HepG2 (cell line): Measurements from ENCODE around the gene INPP4B. TPM values are rescaled to one million over a fixed set of nuclear protein-coding genes. Genes with fewer than 3 reads are reported as not detected.

Experiments
- ATAC-seq: fragments of 200-7000 bp; cut with Tn5 transposase; 3 replicates; pipeline ENCODE4 v1.9.1; 2020; ENCODE audit warnings: mild to moderate bottlenecking, moderate library complexity
- BruUV-seq: library from RNA; stranded (reverse); fragments of 400-500 nt; replicated peaks from 2 replicates; lab custom pipeline; 2021; lab: Mats Ljungman, UMichigan
- CTCF ChIA-PET: fragments of 300-600 bp; formaldehyde crosslinking; extraction: SDS; loops from one replicate; lab custom pipeline; 2021; ENCODE audit warnings: low total read pairs, inconsistent platforms, low intra/inter-chr PET ratio; lab: Yijun Ruan, JAX
- POLR2A ChIA-PET: fragments of 350-600 bp; sonication (Branson Sonifier 250); formaldehyde crosslinking; loops from one replicate; lab custom pipeline; 2020; ENCODE audit warnings: antibody characterized with exemption, inconsistent platforms; lab: Yijun Ruan, JAX
- DNase-seq: peaks from one replicate; pipeline ENCODE4 v3.0.0-alpha.2; 2015; ENCODE audit warnings: low spot score
- FAIRE-seq: peaks from 3 replicates; lab custom pipeline; 2011; peaks lifted over from hg19 to GRCh38; lab: Jason Lieb, UNC
- H2AFZ ChIP-seq: one replicate; pipeline ENCODE4 v1.6.1; 2011; ENCODE audit warnings: low read length, inconsistent platforms
- H3K27ac ChIP-seq: fragments of 300-600 bp; 3 replicates; pipeline ENCODE4 v1.8.0; 2011; ENCODE audit warnings: mixed run types, mild to moderate bottlenecking, mixed read lengths, low read length, inconsistent platforms; ENCODE audit not compliant: insufficient read depth; ENCODE audit errors: extremely low read length
- H3K27me3 ChIP-seq, 2 experiments: fragments of 200-600 bp in 1 of 2; 2 replicates in 1 of 2; 3 replicates in 1 of 2; pipeline versions ENCODE4 v1.6.0 to v1.8.0; 2011; ENCODE audit warnings: low read length in 2 of 2, mild to moderate bottlenecking in 2 of 2, moderate library complexity in 2 of 2, inconsistent platforms in 1 of 2; ENCODE audit not compliant: insufficient read depth in 2 of 2, control insufficient read depth in 1 of 2
- H3K36me3 ChIP-seq, 2 experiments: fragments of 200-600 bp in 1 of 2; replicated peaks in 1 of 2; 2 replicates in 1 of 2; 3 replicates in 1 of 2; pipeline versions ENCODE4 v1.5.1 to v1.8.0; 2011; ENCODE audit warnings: low read length in 2 of 2, inconsistent platforms in 1 of 2; ENCODE audit not compliant: insufficient read depth in 2 of 2, control insufficient read depth in 1 of 2
- H3K4me1 ChIP-seq: 2 replicates; pipeline ENCODE4 v1.5.1; 2012; ENCODE audit warnings: low read length, inconsistent platforms; ENCODE audit not compliant: insufficient read depth
- H3K4me2 ChIP-seq: 2 replicates; pipeline ENCODE4 v1.6.0; 2011; ENCODE audit warnings: low read depth, low read length, inconsistent platforms
- H3K4me3 ChIP-seq, 3 experiments: fragments of 200-600 bp in 1 of 3; sonication (generic), shearing (Covaris generic) in 1 of 3; replicated peaks in 1 of 3; 2 replicates each; pipeline ENCODE4 v1.5.1; 2011 to 2016; ENCODE audit warnings: low read length in 3 of 3, inconsistent platforms in 2 of 3, low read depth in 2 of 3, mild to moderate bottlenecking in 2 of 3, control low read depth in 1 of 3, mixed read lengths in 1 of 3; ENCODE audit not compliant: insufficient read depth in 1 of 3
- H3K79me2 ChIP-seq: one replicate; pipeline ENCODE4 v1.6.1; 2011; ENCODE audit warnings: low read length, inconsistent platforms; ENCODE audit not compliant: insufficient read depth
- H3K9ac ChIP-seq: 2 replicates; pipeline ENCODE4 v1.6.0; 2011; ENCODE audit warnings: mild to moderate bottlenecking, low read depth, low read length, inconsistent platforms; ENCODE audit not compliant: insufficient read depth
- H3K9me3 ChIP-seq: 2 replicates; pipeline ENCODE4 v1.5.1; 2012; ENCODE audit warnings: mild to moderate bottlenecking, low read length
- H4K20me1 ChIP-seq: 2 replicates; pipeline ENCODE4 v1.6.0; 2011; ENCODE audit warnings: inconsistent platforms, mild to moderate bottlenecking, low read length, moderate library complexity; ENCODE audit not compliant: insufficient read depth
- CBX2 ChIP-seq, 2 experiments: fragments of 200-600 bp in 1 of 2; sonication (generic); formaldehyde crosslinking in 1 of 2; IDR thresholded peaks; 2 replicates each; pipeline versions ENCODE4 v1.7.0 to v1.8.1; 2018 to 2022; ENCODE audit warnings: low read depth in 2 of 2, low read length in 1 of 2, mild to moderate bottlenecking in 1 of 2, missing genetic modification reagents in 1 of 2
- MBD4 ChIP-seq: IDR thresholded peaks from 2 replicates; pipeline ENCODE4 v1.6.1; 2012; ENCODE audit warnings: low read length, inconsistent platforms, borderline replicate concordance
- NONO ChIP-seq, 2 experiments: fragments of 450-650 bp in 1 of 2; sonication (generic) in 1 of 2; formaldehyde crosslinking in 1 of 2; IDR thresholded peaks in 1 of 2; conservative IDR thresholded peaks in 1 of 2; 2 replicates each; pipeline versions ENCODE4 v1.6.1 to v1.8.0; 2017 to 2022; ENCODE audit warnings: mild to moderate bottlenecking in 1 of 2, missing genetic modification reagents in 1 of 2, moderate library complexity in 1 of 2
- POGK ChIP-seq: sonication (generic); formaldehyde crosslinking; conservative IDR thresholded peaks from 2 replicates; pipeline ENCODE4 v1.8.0; 2022; ENCODE audit warnings: mild to moderate bottlenecking, moderate library complexity, missing genetic modification reagents
- RBFOX2 ChIP-seq: fragments of 200-400 bp; formaldehyde crosslinking; IDR thresholded peaks from 2 replicates; pipeline ENCODE4 v1.6.1; 2017; ENCODE audit warnings: low read depth, mild to moderate bottlenecking, low read length
- STAT5B ChIP-seq: sonication (generic); formaldehyde crosslinking; IDR thresholded peaks from 2 replicates; pipeline ENCODE4 v1.4.0; 2020; ENCODE audit warnings: missing genetic modification reagents
- ZFP36 ChIP-seq: fragments of 150-350 bp; IDR thresholded peaks from 2 replicates; pipeline ENCODE4 v1.6.1; 2018; ENCODE audit warnings: borderline replicate concordance, low read length, low read depth; ENCODE audit not compliant: partially characterized antibody
- ZFP36L1 ChIP-seq: sonication (generic); formaldehyde crosslinking; IDR thresholded peaks from 2 replicates; pipeline ENCODE4 v1.8.0; 2022; ENCODE audit warnings: mild to moderate bottlenecking, missing genetic modification reagents, moderate library complexity
- ZFY ChIP-seq: sonication (generic); formaldehyde crosslinking; IDR thresholded peaks from 2 replicates; pipeline ENCODE4 v1.4.0; 2020; ENCODE audit warnings: missing genetic modification reagents
- ZNF367 ChIP-seq: sonication (generic); formaldehyde crosslinking; IDR thresholded peaks from 2 replicates; pipeline ENCODE4 v1.4.0; 2020; ENCODE audit warnings: missing genetic modification reagents, borderline replicate concordance
- ZNF510 ChIP-seq: sonication (generic); formaldehyde crosslinking; IDR thresholded peaks from 2 replicates; pipeline ENCODE4 v1.4.0; 2020; ENCODE audit warnings: low read depth, mild to moderate bottlenecking, missing genetic modification reagents
- ZNF772 ChIP-seq: sonication (generic); formaldehyde crosslinking; IDR thresholded peaks from 2 replicates; pipeline ENCODE4 v1.5.0; 2020; ENCODE audit warnings: mild to moderate bottlenecking, missing genetic modification reagents
- WGBS: methylation state at CpG from one replicate; pipeline ENCODE4 v1.1.6; 2017; ENCODE audit warnings: low lambda C conversion rate; 5-methylcytosine and 5-hydroxymethylcytosine counted together
- in situ Hi-C: cut with HindIII; loops from 2 replicates; pipeline ENCODE4 v1.10.0; 2017; ENCODE audit warnings: low pct_unique_long_range_greater_than_20kb; ENCODE audit not compliant: extremely low pct_ligation_motif_present
- intact Hi-C: fragments of 100-400 bp; cut with micrococcal nuclease; formaldehyde crosslinking; loops from one replicate; pipeline ENCODE4 v1.10.0; 2022; ENCODE audit not compliant: unreplicated experiment
- polyA plus RNA-seq, 8 experiments: library from polyadenylated mRNA; depleted of rRNA in 3 of 8; stranded (reverse) in 7 of 8; unstranded in 1 of 8; fragments of >200 nt; fragmentation: Illumina TruSeq in 4 of 8; extraction: Trizol in 4 of 8; gene quantifications; 2 replicates each; pipeline versions ENCODE4 v1.2.1 to v1.2.3, GENCODE V29; 2011 to 2016; ENCODE audit warnings: low read depth in 4 of 8, missing spikeins in 1 of 8, mixed read lengths in 1 of 8; ENCODE audit not compliant: insufficient read depth in 1 of 8
- total RNA-seq, 5 experiments: library from RNA; depleted of rRNA; stranded (reverse); fragments of >200 nt; fragmentation: Illumina TruSeq; extraction: Trizol; gene quantifications; 2 replicates each; pipeline ENCODE4 v1.2.3, GENCODE V29; 2016; ENCODE audit warnings: low read depth in 1 of 5

The INPP4B gene
- total and polyA plus RNA-seq, 2 of the 13 experiments (the other 11 are each of a cell fraction or from before 2014, with no cell fraction given), result not detected

DNA sequence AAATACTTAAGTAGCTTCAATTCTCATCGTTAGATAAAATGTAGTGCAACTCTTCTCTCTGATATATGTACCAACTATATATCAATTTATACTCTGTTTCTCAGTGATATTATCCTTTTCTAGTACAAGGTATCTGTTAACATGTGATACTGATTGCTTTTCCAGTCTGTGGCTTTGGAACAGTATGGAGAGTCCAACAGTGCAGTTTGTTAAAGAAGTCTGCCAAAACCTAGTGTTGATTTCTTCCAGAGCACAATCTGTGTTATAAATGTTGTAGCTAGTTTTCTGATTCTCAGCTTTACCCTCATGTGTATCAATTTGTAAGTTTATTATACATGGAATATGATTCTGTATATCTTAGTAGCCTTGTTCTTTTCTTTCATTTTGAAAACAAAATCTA, 744.7 kb downstream of the INPP4B start:
- FAIRE-seq (no peak), ATAC-seq (no peak), DNase-seq (no peak)
- in situ Hi-C loops, result no loop called here
- no peaks in the 10 kb centered on the region for H3K9me3 ChIP-seq
- no peak overlapping the region for H3K9ac ChIP-seq
- H3K79me2 ChIP-seq, result no peaks in the 10 kb centered on the region
- H3K27ac ChIP-seq, result no peak overlapping the region
- no peaks in the 10 kb centered on the region for H4K20me1 ChIP-seq
- ChIA-PET CTCF (no interaction called here), POLR2A (no interaction called here)
- BruUV-seq, result no TSS peak
- H3K4me2 ChIP-seq, result no peak overlapping the region
- WGBS, result 0% methylated on average over 1 of the region's 1 CpG
- no peaks in the 10 kb centered on the region for H3K36me3 ChIP-seq
- TF ChIP-seq NONO (IDR thresholded peaks at IDR 0.05) (no peak), NONO (CRISPR knock-in tag; conservative IDR thresholded peaks at IDR 0.05) (no peak), ZFY (CRISPR knock-in tag) (no peak), ZFP36 (no peak), POGK (no peak), MBD4 (no peak), ZNF772 (CRISPR knock-in tag) (no peak), STAT5B (no peak), ZFP36L1 (no peak), ZNF510 (CRISPR knock-in tag) (no peak), ZNF367 (CRISPR knock-in tag) (no peak), CBX2 (IDR thresholded peaks at IDR 0.05; ENCODE audit: low read depth, low read length) (no peak), CBX2 (CRISPR knock-in tag; IDR thresholded peaks at IDR 0.05; ENCODE audit: low read depth) (no peak), RBFOX2 (no peak)
- intact Hi-C loops, result no loop called here
- no peak overlapping the region for H2AFZ ChIP-seq
- H3K27me3 ChIP-seq, result no peaks in the 10 kb centered on the region
- H3K4me3 ChIP-seq, result no peak overlapping the region
- no peaks in the 10 kb centered on the region for H3K4me1 ChIP-seq
